ENCODE measurements around the gene CD300C.

DNA sequence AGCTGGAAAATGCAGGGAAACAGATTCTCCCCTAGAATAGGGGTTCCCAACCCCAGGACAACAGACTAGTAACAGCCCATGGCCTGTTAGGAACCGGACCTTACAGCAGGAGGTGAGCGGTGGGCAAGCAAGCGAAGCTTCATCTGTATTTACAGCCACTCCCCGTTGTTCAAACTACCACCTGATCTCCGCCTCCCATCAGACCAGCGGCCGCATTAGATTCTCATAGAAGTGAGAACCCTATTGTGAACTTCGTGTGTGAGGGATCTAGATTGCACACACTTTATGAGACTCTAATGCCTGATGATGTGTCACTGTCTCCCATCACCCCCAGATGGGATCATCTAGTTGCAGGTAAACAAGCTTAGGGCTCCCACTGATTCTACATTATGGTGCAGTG, 18.2 kb downstream of the CD300C start:
- TF ChIP-seq POLR2A (IDR thresholded peaks at IDR 0.05) (no peak), CTCF (IDR thresholded peaks at IDR 0.05) (no peak)
